HUES6 (cell line): Measurements from ENCODE around the gene GLUD1.
"Not testable (repeated sequence)": the region's sequence is repeated elsewhere in the genome, so short reads cannot be mapped to it uniquely, and the experiment has no call there.

Experiments
- H3K27ac ChIP-seq: 2 replicates; pipeline ENCODE4 v1.7.0; 2013; ENCODE audit warnings: low read depth, mild to moderate bottlenecking, low read length, inconsistent platforms
- H3K27me3 ChIP-seq: 2 replicates; pipeline ENCODE4 v1.6.1; 2013; ENCODE audit warnings: low read length; ENCODE audit not compliant: control insufficient read depth, insufficient read depth
- H3K36me3 ChIP-seq: 2 replicates; pipeline ENCODE4 v1.6.1; 2013; ENCODE audit warnings: low read length; ENCODE audit not compliant: control insufficient read depth, insufficient read depth
- H3K4me1 ChIP-seq: 2 replicates; pipeline ENCODE4 v1.6.1; 2013; ENCODE audit warnings: low read length; ENCODE audit not compliant: control insufficient read depth, insufficient read depth
- H3K4me3 ChIP-seq: 2 replicates; pipeline ENCODE4 v1.5.1; 2013; ENCODE audit warnings: low read depth, low read length
- H3K9ac ChIP-seq: one replicate; pipeline ENCODE4 v1.6.1; 2013; ENCODE audit warnings: mild to moderate bottlenecking, low read length
- H3K9me3 ChIP-seq: 2 replicates; pipeline ENCODE4 v1.6.1; 2013; ENCODE audit warnings: low read depth, low read length; ENCODE audit not compliant: control insufficient read depth, insufficient read depth

The GLUD1 gene

DNA sequence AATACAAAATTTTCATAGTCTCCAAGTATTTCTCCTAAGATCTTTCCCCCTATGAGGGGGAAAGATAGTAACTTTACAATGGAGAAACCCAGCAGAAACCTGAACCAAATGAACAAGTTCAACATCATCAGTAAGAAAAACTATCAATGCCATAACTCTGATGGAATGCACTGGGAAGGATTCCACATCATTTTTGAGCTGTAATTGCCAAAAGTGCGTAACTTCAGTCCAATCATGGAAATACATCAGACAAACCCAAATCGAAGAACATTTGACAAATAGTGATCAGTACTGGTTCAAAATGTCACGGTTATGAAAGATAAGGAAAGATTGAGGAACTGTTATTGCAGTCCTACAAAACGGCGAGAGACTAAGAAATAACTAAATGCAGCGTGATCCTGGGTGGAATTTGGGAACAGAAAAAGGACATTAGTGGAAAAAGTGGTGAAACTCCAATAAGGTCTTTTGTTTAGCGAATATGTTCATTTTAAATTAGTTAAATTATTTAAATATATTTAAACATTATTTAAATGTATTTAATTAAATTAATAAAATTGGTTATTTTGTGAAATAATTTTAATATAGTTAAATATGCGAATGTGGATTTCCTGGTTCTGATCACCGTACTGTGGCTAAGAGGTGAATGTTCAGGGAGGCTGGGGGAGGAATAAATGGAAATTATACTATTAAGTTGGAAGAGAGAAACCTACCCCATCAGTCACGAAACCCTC, 79.5 kb downstream of the GLUD1 start:
- not testable (repeated sequence) for H3K4me1 ChIP-seq, H3K4me3 ChIP-seq, H3K36me3 ChIP-seq, H3K27ac ChIP-seq, H3K9ac ChIP-seq, H3K27me3 ChIP-seq, H3K9me3 ChIP-seq

DNA sequence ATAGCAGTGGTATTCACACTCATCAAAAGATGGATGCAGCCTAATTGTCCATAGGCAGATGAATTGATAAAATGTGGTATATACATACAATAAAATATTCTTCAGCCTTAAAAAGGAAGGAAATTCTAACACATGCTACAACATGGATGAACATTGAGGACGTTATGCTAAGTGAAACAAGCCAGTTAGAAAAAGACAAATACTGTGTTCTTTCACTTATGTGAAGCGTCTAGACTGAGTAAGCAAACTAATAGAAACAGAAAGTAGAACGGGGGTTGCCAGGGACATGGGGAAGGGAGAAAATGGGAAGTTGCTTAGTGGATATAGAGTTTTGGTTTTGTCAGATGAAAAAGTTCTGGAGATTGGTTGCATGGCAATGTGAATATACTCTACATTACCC, 81.1 kb downstream of the GLUD1 start:
- not testable (repeated sequence) for H3K9ac ChIP-seq, H3K27me3 ChIP-seq, H3K9me3 ChIP-seq, H3K27ac ChIP-seq, H3K4me1 ChIP-seq, H3K4me3 ChIP-seq, H3K36me3 ChIP-seq

DNA sequence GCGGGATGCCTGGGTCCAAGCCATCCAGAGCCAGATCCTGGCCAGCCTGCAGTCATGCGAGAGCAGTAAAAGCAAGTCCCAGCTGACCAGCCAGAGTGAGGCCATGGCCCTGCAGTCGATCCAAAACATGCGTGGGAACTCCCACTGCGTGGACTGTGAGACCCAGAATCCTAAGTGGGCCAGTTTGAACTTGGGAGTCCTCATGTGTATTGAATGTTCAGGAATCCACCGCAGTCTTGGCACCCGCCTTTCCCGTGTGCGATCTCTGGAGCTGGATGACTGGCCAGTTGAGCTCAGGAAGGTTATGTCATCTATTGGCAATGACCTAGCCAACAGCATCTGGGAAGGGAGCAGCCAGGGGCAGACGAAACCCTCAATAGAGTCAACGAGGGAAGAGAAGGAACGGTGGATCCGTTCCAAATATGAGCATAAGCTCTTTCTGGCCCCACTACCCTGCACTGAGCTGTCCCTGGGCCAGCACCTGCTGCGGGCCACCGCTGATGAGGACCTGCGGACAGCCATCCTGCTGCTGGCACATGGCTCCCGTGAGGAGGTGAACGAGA, 85.4 kb downstream of the GLUD1 start:
- not testable (repeated sequence) for H3K4me1 ChIP-seq, H3K4me3 ChIP-seq, H3K27me3 ChIP-seq, H3K9me3 ChIP-seq, H3K27ac ChIP-seq, H3K9ac ChIP-seq, H3K36me3 ChIP-seq

DNA sequence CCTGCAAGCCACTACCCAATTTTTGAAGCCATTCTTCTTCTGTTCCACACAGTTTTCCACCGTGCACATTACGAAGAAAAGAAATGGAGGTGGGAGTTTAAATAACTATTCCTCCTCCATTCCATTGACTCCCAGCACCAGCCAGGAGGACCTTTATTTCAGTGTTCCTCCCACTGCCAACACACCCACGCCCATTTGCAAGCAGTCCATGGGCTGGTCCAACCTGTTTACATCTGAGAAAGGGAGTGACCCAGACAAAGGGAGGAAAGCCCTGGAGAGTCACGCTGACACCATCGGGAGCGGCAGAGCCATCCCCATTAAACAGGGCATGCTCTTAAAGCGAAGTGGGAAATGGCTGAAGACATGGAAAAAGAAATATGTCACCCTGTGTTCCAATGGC, 86.3 kb downstream of the GLUD1 start:
- not testable (repeated sequence) for H3K4me3 ChIP-seq, H3K4me1 ChIP-seq, H3K27me3 ChIP-seq, H3K9me3 ChIP-seq, H3K36me3 ChIP-seq, H3K27ac ChIP-seq, H3K9ac ChIP-seq

DNA sequence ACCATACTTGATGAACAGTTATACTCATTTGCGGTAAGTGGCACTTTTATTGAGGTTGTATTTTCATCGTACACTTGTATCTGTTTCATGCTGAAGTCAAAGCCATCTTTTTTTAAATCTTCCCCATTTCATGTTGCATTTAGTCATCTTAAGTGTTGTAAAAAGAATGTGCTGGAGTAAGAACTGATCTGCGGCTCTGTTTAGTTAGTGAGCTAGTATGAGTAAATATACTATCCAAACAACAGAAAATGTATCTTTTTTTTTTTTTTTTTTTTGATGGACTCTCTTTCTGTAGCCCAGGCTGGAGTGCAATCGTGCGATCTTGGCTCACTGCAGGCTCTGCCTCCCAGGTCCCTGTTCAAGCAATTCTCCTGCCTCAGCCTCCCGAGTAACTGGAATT, 87.0 kb downstream of the GLUD1 start:
- H3K9ac ChIP-seq, H3K36me3 ChIP-seq, H3K27ac ChIP-seq, H3K9me3 ChIP-seq, H3K27me3 ChIP-seq, H3K4me3 ChIP-seq, H3K4me1 ChIP-seq: not testable (repeated sequence)

DNA sequence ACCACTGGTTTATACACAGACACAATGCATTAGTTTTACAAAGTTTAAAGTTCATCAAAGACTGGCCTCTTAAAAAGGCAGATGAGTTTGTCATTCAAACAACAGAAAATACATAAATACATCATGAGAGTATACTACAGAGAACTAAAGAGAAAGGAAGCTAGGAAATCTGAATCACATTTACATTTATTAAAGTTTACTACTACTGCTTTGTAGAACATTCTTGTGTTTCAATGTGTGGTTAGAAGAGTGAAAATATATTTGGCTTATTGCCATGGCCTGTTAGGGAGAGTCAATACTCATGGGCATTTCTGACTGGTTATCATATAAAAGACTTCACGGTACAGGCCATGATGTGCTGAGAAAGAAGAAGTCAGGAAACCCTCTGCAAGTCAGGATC, 87.5 kb downstream of the GLUD1 start:
- H3K4me3 ChIP-seq, H3K4me1 ChIP-seq, H3K9ac ChIP-seq, H3K9me3 ChIP-seq, H3K27me3 ChIP-seq, H3K27ac ChIP-seq, H3K36me3 ChIP-seq: not testable (repeated sequence)

DNA sequence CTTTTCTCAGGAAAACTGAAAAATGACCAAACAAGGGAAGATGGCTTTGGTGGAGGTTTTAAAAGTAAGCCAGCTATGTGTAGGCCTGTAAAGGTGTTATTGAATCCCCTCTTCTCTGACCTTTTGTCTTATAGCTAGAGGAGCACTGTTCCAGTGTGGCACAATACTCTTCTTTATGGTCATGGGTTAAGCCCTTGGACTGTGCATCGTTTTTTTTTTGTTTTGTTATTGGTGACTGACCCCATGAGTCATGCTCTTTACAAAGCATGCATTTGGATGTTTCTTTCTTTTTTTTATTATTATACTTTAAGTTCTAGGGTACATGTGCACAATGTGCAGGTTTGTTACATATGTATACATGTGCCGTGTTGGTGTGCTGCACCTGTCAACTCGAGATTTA, 94.2 kb downstream of the GLUD1 start:
- no peaks in the 10 kb centered on the region for H3K27me3 ChIP-seq
- H3K36me3 ChIP-seq, result no peaks in the 10 kb centered on the region
- no peak overlapping the region for H3K9ac ChIP-seq
- H3K4me3 ChIP-seq, result no peak overlapping the region
- H3K9me3 ChIP-seq, result no peaks in the 10 kb centered on the region
- no peak overlapping the region for H3K27ac ChIP-seq
- H3K4me1 ChIP-seq, result no peaks in the 10 kb centered on the region
